GM12865 (cell line): ENCODE measurements around the gene MAGEF1.

ENCODE experiments used
- DNase-seq: peaks from one replicate; pipeline ENCODE4 v3.0.0; 2010; ENCODE audit warnings: low read depth
- H3K4me3 ChIP-seq: 2 replicates; pipeline ENCODE4 v1.5.1; 2011; ENCODE audit warnings: mild to moderate bottlenecking, low read depth, low read length, control low read depth
- CTCF ChIP-seq: IDR thresholded peaks from 2 replicates; pipeline ENCODE4 v1.5.1; 2011; ENCODE audit warnings: low read length, control low read depth, low read depth, inconsistent platforms; ENCODE audit not compliant: insufficient read depth; ENCODE audit errors: missing control alignments

The MAGEF1 gene

GRCh38 chr3:184682671-184683070 is 29.2 kb downstream of the MAGEF1 start:
- no peak for DNase-seq
- no peak for TF ChIP-seq CTCF
- H3K4me3 ChIP-seq: no peak overlapping the region

DNA sequence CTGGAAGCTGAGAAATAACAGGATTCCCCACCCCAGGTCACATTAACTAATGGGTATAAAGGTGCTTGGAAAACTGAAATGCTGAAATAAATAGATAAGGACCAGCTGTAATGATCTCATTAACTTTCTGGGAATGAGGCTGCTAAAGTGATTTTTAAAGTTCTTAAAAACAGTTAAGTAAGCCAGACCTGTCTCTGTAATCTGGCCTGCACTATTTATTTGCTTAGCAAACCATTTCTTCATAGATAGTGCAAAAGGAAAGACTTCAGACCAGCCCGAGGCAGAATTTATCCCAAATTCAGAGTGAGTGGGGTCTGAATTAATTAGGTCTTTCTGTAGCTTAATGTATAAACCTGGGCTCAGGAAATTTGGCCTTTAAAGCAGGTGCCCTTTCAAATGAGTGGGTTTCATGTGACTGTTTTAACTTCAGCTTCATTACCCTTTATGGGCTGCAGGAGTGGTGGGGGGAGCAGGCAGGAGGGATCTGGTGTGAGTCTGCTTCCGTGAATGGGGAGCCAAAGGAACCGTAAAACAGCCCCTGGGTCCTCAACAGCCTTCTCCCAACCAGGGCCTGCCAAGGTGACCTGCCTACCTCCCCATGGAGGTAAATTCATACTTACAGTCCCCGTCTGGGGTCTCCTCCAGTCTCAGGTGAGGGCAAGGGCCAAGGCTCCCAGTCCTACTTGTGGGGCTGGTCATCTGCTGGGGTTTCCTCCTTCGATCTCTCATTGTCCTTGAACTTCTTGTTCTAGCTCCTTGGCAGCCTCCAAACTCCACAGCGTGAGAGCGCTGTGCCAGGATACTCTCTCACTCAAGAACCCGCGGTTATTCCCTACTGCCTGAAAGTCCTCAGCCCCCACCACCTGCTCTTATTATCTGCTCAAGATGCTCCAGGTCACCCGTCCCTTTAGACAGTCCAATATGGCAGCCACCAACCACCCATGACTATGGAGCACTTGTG is 31.2 kb downstream of the MAGEF1 start:
- DNase-seq: no peak
- H3K4me3 ChIP-seq: no peak overlapping the region
- TF ChIP-seq CTCF: no peak

GRCh38 chr3:184679056-184679816 is 32.6 kb downstream of the MAGEF1 start:
- no peak overlapping the region for H3K4me3 ChIP-seq
- no peak for TF ChIP-seq CTCF
- DNase-seq: no peak

- no peak overlapping the region for H3K4me3 ChIP-seq
- DNase-seq: no peak
- no peak for TF ChIP-seq CTCF
Measured at GRCh38 chr3:184678317-184679055, 33.4 kb downstream of the MAGEF1 start.

DNA sequence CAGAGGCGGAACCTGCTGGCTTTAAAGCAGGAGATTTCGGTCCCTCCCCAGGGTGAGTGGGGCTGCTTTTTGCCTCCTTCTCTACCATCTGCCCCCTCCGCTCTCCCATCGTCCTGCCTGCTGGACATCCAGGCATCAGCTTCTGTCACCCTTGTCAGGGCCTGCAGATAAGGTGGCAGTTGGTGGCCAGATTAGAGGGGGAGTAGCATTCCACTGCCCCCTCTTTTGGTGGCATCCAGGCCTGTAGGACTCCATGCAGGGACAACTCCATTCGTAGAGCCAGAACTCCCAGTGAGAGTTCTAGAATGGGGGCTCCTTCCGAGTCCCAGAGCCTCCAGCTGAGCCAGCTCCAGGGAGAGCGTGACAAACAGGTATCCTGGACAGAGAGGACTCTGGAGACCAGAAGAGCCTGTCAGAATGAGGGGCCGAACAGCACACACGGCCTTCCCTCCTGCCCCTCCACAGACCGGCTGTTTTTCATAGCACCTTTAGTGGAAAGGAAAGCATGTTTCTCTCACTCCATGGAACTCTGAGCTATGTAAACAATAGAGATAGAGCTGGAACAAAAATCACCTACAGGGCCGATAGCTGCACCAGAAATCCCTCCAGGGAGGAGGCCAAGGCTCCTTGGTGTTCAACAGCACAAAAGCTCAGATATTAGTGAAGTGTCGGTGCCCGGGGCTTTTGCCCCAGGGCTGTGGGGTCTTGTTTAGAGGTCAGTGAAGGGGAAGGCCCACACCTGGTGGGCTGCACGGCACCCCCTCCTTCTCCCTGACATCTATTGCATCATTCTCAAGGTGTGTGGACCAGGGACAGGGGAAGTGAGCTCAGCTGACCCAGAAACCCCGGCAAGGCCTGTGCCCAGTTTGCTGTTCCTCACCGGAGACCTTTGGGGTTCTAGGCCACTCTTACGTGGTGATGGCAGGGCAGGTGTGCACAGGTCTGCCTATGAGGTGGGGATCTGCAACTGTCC is 34.2 kb downstream of the MAGEF1 start:
- TF ChIP-seq CTCF: no peak
- no peak for DNase-seq
- H3K4me3 ChIP-seq: no peak overlapping the region

GRCh38 chr3:184676927-184677326 is 34.9 kb downstream of the MAGEF1 start:
- no peak for TF ChIP-seq CTCF
- H3K4me3 ChIP-seq: no peak overlapping the region
- DNase-seq: no peak
